GM12878 (cell line): ENCODE measurements around the gene CHST8. TPM values are rescaled to one million over a fixed set of nuclear protein-coding genes. Genes with fewer than 3 reads are reported as not detected.

Experiments used
- ATAC-seq: fragments of 200-7000 bp; cut with Tn5 transposase; 3 replicates; pipeline ENCODE4 v1.9.1; 2020; ENCODE audit warnings: mild to moderate bottlenecking, moderate library complexity
- BruUV-seq: library from RNA; stranded (reverse); fragments of 400-500 nt; replicated peaks from 2 replicates; lab custom pipeline; 2021; lab: Mats Ljungman, UMichigan
- CTCF ChIA-PET: fragments of 300-600 bp; sonication (Branson Sonifier 250); formaldehyde crosslinking; extraction: SDS; loops from one replicate; lab custom pipeline; 2021; ENCODE audit warnings: inconsistent platforms; lab: Yijun Ruan, JAX
- POLR2A ChIA-PET: fragments of 350-600 bp; formaldehyde crosslinking; extraction: SDS; loops from one replicate; lab custom pipeline; 2021; ENCODE audit warnings: inconsistent platforms; lab: Charles Lee
- RAD21 ChIA-PET: fragments of 300-600 bp; sonication (Branson Sonifier 250); formaldehyde crosslinking; loops from one replicate; lab custom pipeline; 2023; ENCODE audit warnings: antibody characterized with exemption; ENCODE audit not compliant: unreplicated experiment; lab: Charles Lee
- SMC1A ChIA-PET: fragments of 300-600 bp; sonication (Branson Sonifier 250); formaldehyde crosslinking; loops from one replicate; lab custom pipeline; 2023; ENCODE audit not compliant: unreplicated experiment, uncharacterized antibody; lab: Charles Lee
- DNase-seq: peaks from one replicate; pipeline ENCODE4 v3.0.0-alpha.2; 2011; ENCODE audit warnings: low read depth, low spot score
- FAIRE-seq: peaks from 3 replicates; lab custom pipeline; 2011; peaks lifted over from hg19 to GRCh38; lab: Jason Lieb, UNC
- H2AFZ ChIP-seq: 2 replicates; pipeline ENCODE4 v1.6.0; 2011; ENCODE audit warnings: low read depth, low read length, control low read depth; ENCODE audit not compliant: control insufficient read depth
- H3K27ac ChIP-seq: 2 replicates; pipeline ENCODE4 v1.5.1; 2011; ENCODE audit warnings: control low read depth; ENCODE audit not compliant: control insufficient read depth, insufficient read depth
- H3K27me3 ChIP-seq, 2 experiments: replicated peaks in 1 of 2; 2 replicates each; pipeline versions ENCODE4 v1.6.0 to v1.6.1; 2011; ENCODE audit warnings: low read length in 1 of 2; ENCODE audit not compliant: control insufficient read depth in 2 of 2, insufficient read depth in 2 of 2
- H3K36me3 ChIP-seq, 2 experiments: 2 replicates each; pipeline ENCODE4 v1.5.1; 2011; ENCODE audit warnings: low read length in 1 of 2; ENCODE audit not compliant: control insufficient read depth in 2 of 2, insufficient read depth in 2 of 2
- H3K4me1 ChIP-seq: 2 replicates; pipeline ENCODE4 v1.6.1; 2011; ENCODE audit warnings: mild to moderate bottlenecking, low read length, moderate library complexity, mixed read lengths; ENCODE audit not compliant: control insufficient read depth, insufficient read depth
- H3K4me2 ChIP-seq: 2 replicates; pipeline ENCODE4 v1.6.0; 2011; ENCODE audit warnings: control low read depth; ENCODE audit not compliant: control insufficient read depth, insufficient read depth
- H3K4me3 ChIP-seq: fragments of 200-600 bp; sonication (generic); 2 replicates; pipeline ENCODE4 v1.5.1; 2016
- H3K79me2 ChIP-seq: 2 replicates; pipeline ENCODE4 v1.6.0; 2011; ENCODE audit warnings: low read length; ENCODE audit not compliant: control insufficient read depth, insufficient read depth
- H3K9ac ChIP-seq: 2 replicates; pipeline ENCODE4 v1.8.0; 2011; ENCODE audit warnings: low read length, control low read depth, mixed read lengths; ENCODE audit not compliant: control insufficient read depth, insufficient read depth
- H3K9me3 ChIP-seq: replicated peaks from 3 replicates; pipeline ENCODE4 v1.5.1; 2011; ENCODE audit warnings: mild to moderate bottlenecking, low read length; ENCODE audit not compliant: control insufficient read depth, insufficient read depth
- H4K20me1 ChIP-seq: 2 replicates; pipeline ENCODE4 v1.6.0; 2011; ENCODE audit not compliant: control insufficient read depth, insufficient read depth
- CEBPB ChIP-seq, 2 experiments: fragments of 150-350 bp in 1 of 2; IDR thresholded peaks; 2 replicates each; pipeline ENCODE4 v1.6.1; 2012 to 2014; ENCODE audit warnings: low read depth in 2 of 2, low read length in 2 of 2, borderline replicate concordance in 1 of 2, inconsistent platforms in 1 of 2
- FOS ChIP-seq: IDR thresholded peaks from 3 replicates; pipeline ENCODE4 v1.6.1; 2011; ENCODE audit warnings: borderline replicate concordance; ENCODE audit not compliant: insufficient read length; ENCODE audit errors: extremely low read depth
- GABPA ChIP-seq: IDR thresholded peaks from 2 replicates; pipeline ENCODE4 v1.6.1; 2014; ENCODE audit warnings: antibody characterized with exemption, low read depth, mild to moderate bottlenecking, inconsistent platforms
- KLF5 ChIP-seq: fragments of 450-650 bp; IDR thresholded peaks from 2 replicates; pipeline ENCODE4 v1.6.1; 2014; ENCODE audit warnings: mild to moderate bottlenecking; ENCODE audit not compliant: partially characterized antibody
- NBN ChIP-seq: fragments of 450-650 bp; IDR thresholded peaks from 2 replicates; pipeline ENCODE4 v1.6.1; 2016
- NFYB ChIP-seq: IDR thresholded peaks from 2 replicates; pipeline ENCODE4 v1.6.1; 2011; ENCODE audit warnings: low read depth, mild to moderate bottlenecking, low read length, improper control_type of control experiment, moderate library complexity; ENCODE audit not compliant: insufficient read depth
- POLR2AphosphoS5 ChIP-seq: IDR thresholded peaks from 2 replicates; pipeline ENCODE4 v1.6.1; 2011; ENCODE audit warnings: mild to moderate bottlenecking, low read length, inconsistent platforms
- RCOR1 ChIP-seq: conservative IDR thresholded peaks from 2 replicates; pipeline ENCODE4 v1.6.1; 2012; ENCODE audit warnings: low read depth, low read length, improper control_type of control experiment
- SMAD5 ChIP-seq: IDR thresholded peaks from 2 replicates; pipeline ENCODE4 v1.6.1; 2016; ENCODE audit warnings: antibody characterized with exemption, low read depth
- ZNF207 ChIP-seq: fragments of 450-650 bp; IDR thresholded peaks from 2 replicates; pipeline ENCODE4 v1.6.1; 2014; ENCODE audit warnings: antibody characterized with exemption, mild to moderate bottlenecking, borderline replicate concordance
- ZNF274 ChIP-seq: IDR thresholded peaks from one replicate; pipeline ENCODE4 v1.8.0; 2011; ENCODE audit not compliant: insufficient read length, insufficient read depth
- ZNF622 ChIP-seq: fragments of 450-650 bp; IDR thresholded peaks from 2 replicates; pipeline ENCODE4 v1.6.1; 2017; ENCODE audit warnings: mild to moderate bottlenecking, inconsistent platforms
- WGBS: methylation state at CpG from one replicate; pipeline ENCODE4 v1.1.6; 2016; ENCODE audit warnings: low lambda C conversion rate; ENCODE audit not compliant: insufficient replicate concordance, insufficient coverage; ENCODE audit errors: missing lambda C conversion rate; 5-methylcytosine and 5-hydroxymethylcytosine counted together
- in situ Hi-C: fragments of 300-500 bp; cut with MboI; formaldehyde crosslinking; loops from 9 replicates; pipeline ENCODE4 v1.14.3; 2018; ENCODE audit warnings: mixed read lengths
- intact Hi-C: fragments of 100-400 bp; cut with micrococcal nuclease; formaldehyde crosslinking; loops from one replicate; pipeline ENCODE4 v1.14.2; 2022; ENCODE audit not compliant: unreplicated experiment
- polyA plus RNA-seq, 11 experiments: library from polyadenylated mRNA; depleted of rRNA in 4 of 11; unstranded in 6 of 11; stranded (reverse) in 5 of 11; fragments of >200 nt; fragmentation: Nextera tagmentation in 4 of 11; fragmentation: Illumina TruSeq in 1 of 11; extraction: Ambion mirVana in 4 of 11; extraction: Trizol in 1 of 11; gene quantifications; 1 replicate in 1 of 11; 2 replicates in 10 of 11; pipeline versions ENCODE4 v1.2.1 to v1.2.3, GENCODE V29; 2011 to 2016; ENCODE audit warnings: inconsistent platforms in 2 of 11, missing spikeins in 2 of 11, low read depth in 1 of 11
- total RNA-seq, 4 experiments: library from RNA; depleted of rRNA in 3 of 4; stranded (reverse); fragments of >200 nt in 3 of 4; fragmentation: Illumina TruSeq in 1 of 4; extraction: Trizol in 1 of 4; gene quantifications; 2 replicates each; pipeline versions ENCODE4 v1.2.1 to v1.2.3, GENCODE V29; 2013 to 2021
- TF ChIP-seq, protein P1 (sequence below): fragments of 450-650 bp; IDR thresholded peaks from 2 replicates; pipeline ENCODE4 v1.6.1; 2017; ENCODE audit warnings: low read depth, mild to moderate bottlenecking, moderate library complexity
- TF ChIP-seq, protein P2 (sequence below), 3 experiments: IDR thresholded peaks in 2 of 3; conservative IDR thresholded peaks in 1 of 3; 2 replicates each; pipeline ENCODE4 v1.5.1; 2011; ENCODE audit warnings: low read depth in 3 of 3, low read length in 3 of 3, mild to moderate bottlenecking in 3 of 3, control low read depth in 2 of 3, moderate library complexity in 2 of 3, inconsistent platforms in 1 of 3, mixed read lengths in 1 of 3; ENCODE audit not compliant: control insufficient read depth in 2 of 3, insufficient read depth in 1 of 3; ENCODE audit errors: extremely low read depth in 1 of 3
- TF ChIP-seq, protein P3 (sequence below): fragments of 450-650 bp; formaldehyde crosslinking; IDR thresholded peaks from 2 replicates; pipeline ENCODE4 v1.4.0; 2020; ENCODE audit warnings: mild to moderate bottlenecking, moderate library complexity
- TF ChIP-seq, protein P4 (sequence below): IDR thresholded peaks from 2 replicates; pipeline ENCODE4 v1.6.1; 2011; ENCODE audit warnings: borderline replicate concordance, low read depth, mild to moderate bottlenecking, moderate library complexity, low read length; ENCODE audit not compliant: insufficient read depth, poor library complexity, severe bottlenecking

Gene CHST8
- total and polyA plus RNA-seq, 10 of the 15 experiments (the other 5 are each of a cell fraction or from before 2014, with no cell fraction given): 0.06 TPM; not detected in 9

DNA sequence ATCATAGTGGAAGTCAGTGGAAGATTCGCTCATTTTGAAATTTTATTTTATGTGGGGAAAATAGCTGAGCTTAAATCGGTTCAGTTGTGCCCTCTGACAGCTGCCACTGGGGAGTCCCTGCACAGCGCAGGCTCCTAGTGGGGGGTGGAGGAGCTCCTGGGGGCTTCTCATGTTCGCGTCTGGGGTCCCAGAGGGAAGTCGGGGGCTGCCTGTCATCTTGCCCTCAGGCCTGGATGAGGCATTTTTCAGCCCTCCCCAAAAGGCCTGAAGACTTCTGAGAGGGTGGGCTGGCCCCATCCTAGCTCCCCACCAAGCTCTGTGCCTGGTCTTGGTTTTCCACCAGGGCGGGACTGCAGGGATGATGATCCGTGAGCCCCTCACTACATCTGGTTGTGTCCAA lies 82.1 kb downstream of the CHST8 start:
- Histone ChIP-seq H4K20me1 (no peaks in the 10 kb centered on the region), H3K27ac (no peak overlapping the region), H3K4me3 (no peak overlapping the region), H3K27me3 (no peaks in the 10 kb centered on the region; a peak in 1 of 4 replicates), H3K79me2 (no peaks in the 10 kb centered on the region), H2AFZ (no peak overlapping the region), H3K9me3 (no peaks in the 10 kb centered on the region), H3K4me2 (no peak overlapping the region), H3K4me1 (no peaks in the 10 kb centered on the region), H3K36me3 (no peaks in the 10 kb centered on the region), H3K9ac (no peak overlapping the region)
- TF ChIP-seq, protein P1, sequence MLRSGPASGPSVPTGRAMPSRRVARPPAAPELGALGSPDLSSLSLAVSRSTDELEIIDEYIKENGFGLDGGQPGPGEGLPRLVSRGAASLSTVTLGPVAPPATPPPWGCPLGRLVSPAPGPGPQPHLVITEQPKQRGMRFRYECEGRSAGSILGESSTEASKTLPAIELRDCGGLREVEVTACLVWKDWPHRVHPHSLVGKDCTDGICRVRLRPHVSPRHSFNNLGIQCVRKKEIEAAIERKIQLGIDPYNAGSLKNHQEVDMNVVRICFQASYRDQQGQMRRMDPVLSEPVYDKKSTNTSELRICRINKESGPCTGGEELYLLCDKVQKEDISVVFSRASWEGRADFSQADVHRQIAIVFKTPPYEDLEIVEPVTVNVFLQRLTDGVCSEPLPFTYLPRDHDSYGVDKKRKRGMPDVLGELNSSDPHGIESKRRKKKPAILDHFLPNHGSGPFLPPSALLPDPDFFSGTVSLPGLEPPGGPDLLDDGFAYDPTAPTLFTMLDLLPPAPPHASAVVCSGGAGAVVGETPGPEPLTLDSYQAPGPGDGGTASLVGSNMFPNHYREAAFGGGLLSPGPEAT: no peak
- TF ChIP-seq RCOR1 (no peak), ZNF622 (no peak), ZNF207 (no peak), GABPA (no peak), ZNF274 (no peak), NFYB (no peak), KLF5 (no peak), POLR2AphosphoS5 (no peak), FOS (no peak), SMAD5 (no peak), CEBPB (IDR thresholded peaks at IDR 0.05; ENCODE audit: borderline replicate concordance in 1 of 2, low read depth in 2 of 2, low read length in 2 of 2) (no peak), NBN (no peak)
- TF ChIP-seq, protein P2, sequence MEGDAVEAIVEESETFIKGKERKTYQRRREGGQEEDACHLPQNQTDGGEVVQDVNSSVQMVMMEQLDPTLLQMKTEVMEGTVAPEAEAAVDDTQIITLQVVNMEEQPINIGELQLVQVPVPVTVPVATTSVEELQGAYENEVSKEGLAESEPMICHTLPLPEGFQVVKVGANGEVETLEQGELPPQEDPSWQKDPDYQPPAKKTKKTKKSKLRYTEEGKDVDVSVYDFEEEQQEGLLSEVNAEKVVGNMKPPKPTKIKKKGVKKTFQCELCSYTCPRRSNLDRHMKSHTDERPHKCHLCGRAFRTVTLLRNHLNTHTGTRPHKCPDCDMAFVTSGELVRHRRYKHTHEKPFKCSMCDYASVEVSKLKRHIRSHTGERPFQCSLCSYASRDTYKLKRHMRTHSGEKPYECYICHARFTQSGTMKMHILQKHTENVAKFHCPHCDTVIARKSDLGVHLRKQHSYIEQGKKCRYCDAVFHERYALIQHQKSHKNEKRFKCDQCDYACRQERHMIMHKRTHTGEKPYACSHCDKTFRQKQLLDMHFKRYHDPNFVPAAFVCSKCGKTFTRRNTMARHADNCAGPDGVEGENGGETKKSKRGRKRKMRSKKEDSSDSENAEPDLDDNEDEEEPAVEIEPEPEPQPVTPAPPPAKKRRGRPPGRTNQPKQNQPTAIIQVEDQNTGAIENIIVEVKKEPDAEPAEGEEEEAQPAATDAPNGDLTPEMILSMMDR (IDR thresholded peaks at IDR 0.05 in 2 of 3, conservative IDR thresholded peaks at IDR 0.05 in 1 of 3; ENCODE audit: control insufficient read depth in 2 of 3, extremely low read depth in 1 of 3, insufficient read depth in 1 of 3, low read depth in 3 of 3, low read length in 3 of 3): no peak
- TF ChIP-seq, protein P3, sequence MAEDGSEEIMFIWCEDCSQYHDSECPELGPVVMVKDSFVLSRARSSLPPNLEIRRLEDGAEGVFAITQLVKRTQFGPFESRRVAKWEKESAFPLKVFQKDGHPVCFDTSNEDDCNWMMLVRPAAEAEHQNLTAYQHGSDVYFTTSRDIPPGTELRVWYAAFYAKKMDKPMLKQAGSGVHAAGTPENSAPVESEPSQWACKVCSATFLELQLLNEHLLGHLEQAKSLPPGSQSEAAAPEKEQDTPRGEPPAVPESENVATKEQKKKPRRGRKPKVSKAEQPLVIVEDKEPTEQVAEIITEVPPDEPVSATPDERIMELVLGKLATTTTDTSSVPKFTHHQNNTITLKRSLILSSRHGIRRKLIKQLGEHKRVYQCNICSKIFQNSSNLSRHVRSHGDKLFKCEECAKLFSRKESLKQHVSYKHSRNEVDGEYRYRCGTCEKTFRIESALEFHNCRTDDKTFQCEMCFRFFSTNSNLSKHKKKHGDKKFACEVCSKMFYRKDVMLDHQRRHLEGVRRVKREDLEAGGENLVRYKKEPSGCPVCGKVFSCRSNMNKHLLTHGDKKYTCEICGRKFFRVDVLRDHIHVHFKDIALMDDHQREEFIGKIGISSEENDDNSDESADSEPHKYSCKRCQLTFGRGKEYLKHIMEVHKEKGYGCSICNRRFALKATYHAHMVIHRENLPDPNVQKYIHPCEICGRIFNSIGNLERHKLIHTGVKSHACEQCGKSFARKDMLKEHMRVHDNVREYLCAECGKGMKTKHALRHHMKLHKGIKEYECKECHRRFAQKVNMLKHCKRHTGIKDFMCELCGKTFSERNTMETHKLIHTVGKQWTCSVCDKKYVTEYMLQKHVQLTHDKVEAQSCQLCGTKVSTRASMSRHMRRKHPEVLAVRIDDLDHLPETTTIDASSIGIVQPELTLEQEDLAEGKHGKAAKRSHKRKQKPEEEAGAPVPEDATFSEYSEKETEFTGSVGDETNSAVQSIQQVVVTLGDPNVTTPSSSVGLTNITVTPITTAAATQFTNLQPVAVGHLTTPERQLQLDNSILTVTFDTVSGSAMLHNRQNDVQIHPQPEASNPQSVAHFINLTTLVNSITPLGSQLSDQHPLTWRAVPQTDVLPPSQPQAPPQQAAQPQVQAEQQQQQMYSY (CRISPR knock-in tag): no peak
- TF ChIP-seq, protein P4, sequence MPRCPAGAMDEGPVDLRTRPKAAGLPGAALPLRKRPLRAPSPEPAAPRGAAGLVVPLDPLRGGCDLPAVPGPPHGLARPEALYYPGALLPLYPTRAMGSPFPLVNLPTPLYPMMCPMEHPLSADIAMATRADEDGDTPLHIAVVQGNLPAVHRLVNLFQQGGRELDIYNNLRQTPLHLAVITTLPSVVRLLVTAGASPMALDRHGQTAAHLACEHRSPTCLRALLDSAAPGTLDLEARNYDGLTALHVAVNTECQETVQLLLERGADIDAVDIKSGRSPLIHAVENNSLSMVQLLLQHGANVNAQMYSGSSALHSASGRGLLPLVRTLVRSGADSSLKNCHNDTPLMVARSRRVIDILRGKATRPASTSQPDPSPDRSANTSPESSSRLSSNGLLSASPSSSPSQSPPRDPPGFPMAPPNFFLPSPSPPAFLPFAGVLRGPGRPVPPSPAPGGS: no peak
- 34% methylated on average over 8 of the region's 8 CpGs for WGBS
- ATAC-seq (no peak), DNase-seq (no peak), FAIRE-seq (no peak)
- ChIA-PET POLR2A (no interaction called here), CTCF (no interaction called here), SMC1A (no interaction called here), RAD21 (no interaction called here)
- no TSS peak for BruUV-seq
- intact Hi-C loops: no loop called here
- in situ Hi-C loops: no loop called here
